ENCODE data around the gene MBOAT7.

MBOAT7 gene

DNA sequence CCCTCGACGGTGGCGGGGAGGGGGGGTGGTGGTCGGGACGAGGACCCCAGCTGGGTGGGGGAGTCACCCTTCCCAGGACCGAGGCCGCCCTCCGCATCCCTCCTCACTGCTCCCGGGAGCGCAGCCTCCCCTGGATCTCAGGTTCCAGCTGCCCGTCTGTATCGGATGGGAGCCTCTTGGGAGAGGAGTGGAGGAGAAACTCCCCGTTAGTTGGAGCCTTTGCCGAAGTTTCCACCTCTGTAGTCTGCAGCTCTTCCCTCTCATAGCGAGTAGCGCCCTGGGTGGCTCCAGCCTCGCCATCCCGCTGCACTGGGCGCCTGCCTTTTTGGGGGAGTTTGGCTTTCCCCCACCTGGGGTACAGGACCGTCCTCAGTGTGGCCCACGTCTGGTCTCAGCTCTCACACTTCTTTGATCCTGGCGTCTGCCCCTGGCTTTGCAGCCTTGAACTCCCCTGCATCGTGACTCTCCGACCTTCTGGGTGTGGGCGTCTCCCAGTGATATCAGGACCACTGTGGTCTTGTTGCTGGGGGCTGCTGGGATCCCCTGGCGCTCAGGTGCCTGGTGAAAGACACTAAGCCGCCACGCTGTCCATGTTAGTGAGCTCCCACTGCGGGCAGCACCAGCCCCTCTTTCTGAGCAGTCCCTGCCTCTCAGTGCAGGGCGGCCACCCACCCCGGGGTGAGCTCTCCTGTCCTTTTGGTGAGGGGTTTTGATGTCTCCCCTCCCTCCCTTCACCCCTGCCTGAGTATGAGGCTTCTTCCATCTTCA lies 50.7 kb downstream of the MBOAT7 start:
- no peak for DNase-seq (ENCODE audit: low spot score)

DNA sequence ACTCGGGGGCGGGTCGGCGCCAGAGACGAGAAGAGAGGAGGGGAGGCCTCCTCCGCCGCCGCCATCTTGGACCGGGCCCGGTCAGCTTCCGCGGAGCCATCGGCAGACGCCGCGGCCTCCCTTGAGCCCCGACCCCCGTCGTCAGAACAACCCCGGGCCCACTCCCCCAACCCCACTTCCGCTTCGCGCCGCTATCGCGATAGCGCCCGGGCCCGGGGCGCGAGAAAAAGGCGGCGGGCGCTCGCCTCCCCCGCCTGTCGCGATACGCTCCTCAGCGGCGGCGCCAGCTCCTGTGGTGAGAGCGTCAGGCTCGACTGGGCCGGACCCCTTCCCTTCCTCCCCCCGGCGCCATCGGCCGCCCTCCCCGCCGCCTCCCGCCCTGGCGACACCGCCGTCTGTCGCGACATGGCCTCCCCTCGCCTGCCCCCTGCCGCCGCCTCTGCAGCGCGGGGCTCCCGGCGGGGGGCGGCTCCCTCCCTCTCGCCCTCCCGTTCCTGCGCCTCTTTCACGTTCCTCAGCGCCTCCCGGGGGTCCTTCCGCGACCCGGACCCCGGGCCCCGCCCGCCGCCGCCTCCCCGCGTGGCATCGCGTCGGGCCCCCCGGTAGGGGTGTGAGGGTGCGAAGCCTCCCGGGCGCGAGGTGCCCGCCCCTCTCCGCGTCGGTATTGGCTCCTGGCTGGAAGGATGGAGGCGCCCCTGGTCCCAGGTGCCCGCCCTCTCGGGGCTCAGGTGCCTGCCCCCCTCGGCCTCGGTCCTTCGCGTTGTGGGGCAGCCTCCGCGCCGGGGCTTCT lies 51.5 kb downstream of the MBOAT7 start, which contains the start of gene CNOT3:
CNOT3 (plus strand) TSS at position 64 of the 790 bp plus-strand sequence. CDS start 5,217 bp downstream, outside the sequence.
- DNase-seq (ENCODE audit: low spot score): no peak

DNA sequence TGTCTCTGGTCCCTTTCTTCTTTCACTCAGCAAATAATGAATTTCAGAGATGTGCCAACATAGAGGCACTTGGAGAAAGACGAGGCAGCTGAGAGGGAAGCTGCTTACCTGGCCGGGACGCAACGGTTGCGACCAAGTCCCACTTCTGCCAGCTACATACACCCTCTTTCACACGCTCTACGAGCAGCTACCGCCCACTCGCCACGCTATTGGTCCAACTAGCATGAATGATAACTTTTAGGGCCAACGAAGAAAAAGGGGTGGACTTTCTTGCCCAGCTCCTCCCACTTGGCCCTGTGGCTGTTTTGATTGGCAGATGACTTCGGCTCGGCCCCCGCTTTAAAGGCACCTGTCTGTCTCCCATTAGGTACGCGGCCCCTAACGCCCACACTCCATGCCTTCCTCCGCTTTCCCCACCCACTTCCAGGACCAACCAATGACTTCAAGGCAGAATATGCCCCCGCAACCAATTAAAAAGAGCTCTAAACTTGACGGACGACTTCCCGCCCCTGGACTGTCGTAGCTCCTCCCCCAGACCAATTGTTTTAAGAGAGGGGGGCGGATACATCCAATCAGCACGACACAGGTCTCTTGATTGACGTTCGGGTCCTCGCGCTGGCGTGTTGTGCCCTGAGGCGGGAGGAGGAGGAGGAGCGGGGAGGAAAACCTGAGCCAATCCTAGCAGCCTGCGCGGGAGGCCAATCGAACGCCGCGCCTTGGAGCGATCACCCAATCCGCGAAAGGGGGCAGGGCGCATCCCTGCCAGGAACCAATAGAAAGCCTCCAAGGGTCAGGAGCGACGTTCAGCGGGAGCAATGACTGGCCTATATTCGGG lies 52.3 kb downstream of the MBOAT7 start:
- peak; percentile 100 for DNase-seq (ENCODE audit: low spot score)

DNA sequence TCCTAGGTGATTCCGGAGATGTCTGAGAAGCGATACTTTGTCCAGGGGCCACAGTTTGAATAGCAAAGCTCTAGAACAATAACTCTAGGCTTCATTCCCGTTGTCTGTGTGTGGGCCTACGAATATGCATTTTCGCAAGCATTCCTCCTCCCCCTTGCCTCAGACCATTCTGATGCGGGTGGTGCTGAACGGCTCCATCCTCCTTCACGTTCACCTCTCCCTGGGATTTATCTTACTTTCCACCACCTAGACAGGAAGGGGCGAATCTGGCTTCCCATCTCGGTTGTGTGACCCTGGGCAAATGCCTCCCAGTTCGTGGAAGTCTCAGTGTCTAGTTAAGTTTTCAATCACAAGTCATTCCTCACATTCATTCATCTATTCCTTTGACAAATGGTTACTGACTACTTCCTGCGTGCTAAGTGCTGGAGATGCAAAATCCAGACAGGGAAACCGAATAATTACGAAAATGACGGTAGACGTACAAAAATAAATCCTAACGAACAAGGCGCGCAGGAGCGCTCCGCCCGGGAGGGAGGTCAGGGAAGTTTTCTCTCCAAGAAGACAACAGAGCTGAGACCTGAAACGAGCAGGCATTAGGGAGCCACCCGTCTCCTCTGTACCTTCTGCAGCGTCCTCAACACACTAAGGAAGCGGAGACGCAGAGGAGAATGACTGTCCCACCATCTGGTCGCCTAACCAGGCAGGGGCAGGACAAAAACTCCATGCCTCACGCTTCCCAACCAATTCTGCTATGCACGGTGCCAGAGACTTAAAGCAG lies 53.1 kb downstream of the MBOAT7 start:
- no peak for DNase-seq (ENCODE audit: low spot score)

DNA sequence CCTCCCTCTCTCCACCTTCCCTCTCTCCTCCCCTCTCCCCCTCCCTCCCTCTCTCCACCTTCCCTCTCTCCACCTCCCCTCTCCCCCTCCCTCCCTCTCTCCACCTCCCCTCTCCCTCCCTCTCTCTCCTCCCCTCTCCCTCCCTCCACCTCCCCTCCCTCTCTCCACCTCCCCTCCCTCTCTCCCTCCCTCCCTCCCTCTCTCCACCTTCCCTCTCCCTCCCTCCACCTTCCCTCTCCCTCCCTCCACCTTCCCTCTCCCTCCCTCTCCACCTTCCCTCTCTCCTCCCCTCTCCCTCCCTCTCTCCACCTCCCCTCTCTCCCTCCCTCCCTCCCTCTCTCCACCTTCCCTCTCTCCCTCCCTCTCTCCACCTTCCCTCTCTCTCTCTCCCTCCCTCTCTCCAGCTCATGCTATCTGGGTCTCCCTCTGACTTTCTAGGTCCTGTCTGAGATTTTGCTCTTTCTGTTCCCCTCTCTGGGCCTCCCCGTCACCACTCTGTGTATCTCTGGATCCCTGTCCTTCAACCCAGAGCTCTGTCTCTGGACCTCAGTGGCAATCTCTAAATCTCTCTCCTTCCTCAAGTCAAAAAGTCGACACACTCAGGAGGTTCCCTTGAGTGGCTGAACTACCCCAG lies 55.3 kb downstream of the MBOAT7 start:
- DNase-seq (ENCODE audit: low spot score): no peak

DNA sequence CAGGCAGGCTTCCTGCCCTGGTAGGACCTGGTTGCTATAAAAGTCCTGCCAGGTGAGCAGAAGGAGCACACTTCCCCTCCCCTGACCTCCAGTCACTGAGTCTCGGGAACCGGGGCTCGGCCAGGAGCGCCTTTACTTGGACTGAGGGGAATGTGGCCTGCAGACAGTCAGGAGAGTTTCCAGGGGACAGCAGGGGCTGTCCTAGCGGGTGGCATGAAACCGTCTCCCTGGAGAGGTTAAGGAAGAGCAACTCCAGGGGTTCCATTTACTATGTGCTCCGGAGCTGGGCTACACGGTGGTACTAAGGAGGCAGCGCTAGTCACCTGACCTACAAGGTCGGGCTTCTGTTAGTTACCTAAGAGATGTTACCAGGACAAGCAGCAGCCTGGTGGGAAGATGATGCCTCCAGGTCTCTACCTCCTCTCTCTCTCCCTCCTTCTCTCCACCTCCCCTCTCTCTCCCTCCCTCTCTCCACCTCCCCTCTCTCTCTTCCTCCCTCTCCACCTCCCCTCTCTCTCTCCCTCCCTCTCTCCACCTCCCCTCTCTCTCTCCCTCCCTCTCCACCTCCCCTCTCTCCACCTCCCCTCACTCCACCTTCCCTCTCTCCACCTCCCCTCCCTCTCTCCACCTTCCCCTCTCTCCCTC lies 55.9 kb downstream of the MBOAT7 start:
- peak; percentile 21 for DNase-seq (ENCODE audit: low spot score)

DNA sequence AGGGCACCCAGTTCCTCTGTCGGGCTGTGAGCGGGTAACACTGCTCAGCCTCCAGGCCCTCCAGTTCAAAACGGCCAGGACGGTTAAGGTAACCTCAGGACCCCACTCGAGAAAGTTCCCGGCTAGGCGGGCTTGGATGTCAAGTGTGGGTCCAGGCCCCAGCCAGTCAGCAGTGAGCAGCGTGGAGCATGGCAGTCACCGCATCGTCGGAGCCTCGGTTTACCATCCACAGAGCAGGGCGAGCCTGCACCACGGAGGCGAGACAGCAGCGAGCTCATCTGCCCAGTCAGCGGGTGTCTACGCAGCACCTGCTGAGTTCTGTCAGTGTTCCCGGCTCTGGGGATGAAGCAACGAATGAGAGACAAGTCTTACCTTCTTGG lies 59.8 kb downstream of the MBOAT7 start:
- DNase-seq (ENCODE audit: low spot score): no peak

DNA sequence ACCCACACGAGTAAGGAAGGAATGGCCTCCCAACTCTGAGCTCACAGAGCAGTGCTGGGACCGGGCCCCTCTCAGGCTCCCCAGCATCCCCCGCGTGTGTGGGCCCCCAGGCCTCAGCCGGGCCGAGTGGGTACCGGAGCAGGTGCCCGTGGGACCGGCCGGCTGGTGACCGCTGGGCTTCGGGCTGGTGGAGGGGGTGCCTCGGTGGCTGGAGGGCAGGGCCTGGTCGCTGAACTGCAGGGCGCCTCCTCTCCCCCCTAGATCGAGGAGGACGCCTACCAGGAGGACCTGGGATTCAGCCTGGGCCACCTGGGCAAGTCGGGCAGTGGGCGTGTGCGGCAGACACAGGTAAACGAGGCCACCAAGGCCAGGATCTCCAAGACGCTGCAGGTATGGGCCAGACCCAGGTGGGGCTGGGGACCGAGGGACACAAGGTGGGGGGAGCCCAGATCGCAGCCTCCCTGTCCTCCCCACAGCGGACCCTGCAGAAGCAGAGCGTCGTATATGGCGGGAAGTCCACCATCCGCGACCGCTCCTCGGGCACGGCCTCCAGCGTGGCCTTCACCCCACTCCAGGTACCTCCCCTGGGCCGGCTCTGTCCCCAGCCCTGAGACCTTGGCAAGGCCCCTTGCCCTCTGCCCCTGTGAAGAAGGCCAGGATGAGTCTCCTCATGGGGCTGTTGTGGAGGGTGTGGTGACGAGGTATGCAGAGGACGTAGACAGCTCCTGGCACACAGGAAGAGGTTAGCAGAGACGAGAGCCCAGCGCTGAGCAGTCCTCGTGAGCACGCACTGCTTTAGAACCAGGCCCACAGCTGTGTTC lies 60.4 kb downstream of the MBOAT7 start:
- DNase-seq (ENCODE audit: low spot score): no peak

DNA sequence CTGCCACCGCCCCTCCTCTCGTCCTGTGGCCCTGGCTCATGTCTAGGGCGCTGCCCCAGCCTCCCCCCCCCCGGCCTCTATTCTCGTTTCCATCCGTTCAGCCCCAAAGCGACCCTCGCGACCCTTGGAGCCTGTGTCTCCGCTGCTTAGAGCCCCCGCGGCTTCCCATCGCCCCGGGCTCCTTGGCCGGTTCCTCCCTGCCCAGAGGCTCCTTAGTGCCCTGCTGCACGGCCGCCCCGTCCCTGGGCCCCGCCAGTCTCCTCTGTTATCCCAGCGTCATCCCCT lies 61.0 kb downstream of the MBOAT7 start:
- no peak for DNase-seq (ENCODE audit: low spot score)

DNA sequence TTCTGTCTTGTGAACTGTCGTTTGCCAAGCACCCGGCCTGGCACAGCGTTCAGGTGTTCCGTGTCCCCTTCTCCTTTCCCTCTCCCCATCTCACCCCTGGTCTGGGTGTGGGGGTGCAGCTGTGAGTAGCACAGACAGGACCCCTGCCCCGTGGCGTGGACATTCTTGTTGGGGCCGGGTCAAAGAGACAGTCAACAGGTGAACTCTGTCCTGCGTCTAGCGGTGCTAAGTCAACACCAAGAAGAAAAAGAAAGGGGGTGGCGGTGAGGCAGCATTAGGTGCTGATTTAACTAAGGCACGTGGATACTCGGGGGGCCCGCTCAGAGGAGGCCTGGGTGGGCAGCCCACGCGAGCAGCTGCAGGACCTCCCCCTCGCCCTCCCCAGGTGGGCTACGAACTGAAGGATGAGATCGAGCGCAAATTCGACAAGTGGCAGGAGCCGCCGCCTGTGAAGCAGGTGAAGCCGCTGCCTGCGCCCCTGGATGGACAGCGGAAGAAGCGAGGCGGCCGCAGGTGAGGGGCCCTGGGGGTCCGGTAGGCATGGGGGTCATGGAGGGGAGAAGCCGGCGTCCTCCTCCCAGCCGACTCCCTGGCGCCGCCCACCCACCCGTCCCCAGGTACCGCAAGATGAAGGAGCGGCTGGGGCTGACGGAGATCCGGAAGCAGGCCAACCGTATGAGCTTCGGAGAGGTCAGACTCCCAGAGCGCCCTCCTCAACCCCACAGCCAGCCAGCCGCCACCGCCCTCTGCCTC lies 61.5 kb downstream of the MBOAT7 start:
- DNase-seq (ENCODE audit: low spot score): no peak

DNA sequence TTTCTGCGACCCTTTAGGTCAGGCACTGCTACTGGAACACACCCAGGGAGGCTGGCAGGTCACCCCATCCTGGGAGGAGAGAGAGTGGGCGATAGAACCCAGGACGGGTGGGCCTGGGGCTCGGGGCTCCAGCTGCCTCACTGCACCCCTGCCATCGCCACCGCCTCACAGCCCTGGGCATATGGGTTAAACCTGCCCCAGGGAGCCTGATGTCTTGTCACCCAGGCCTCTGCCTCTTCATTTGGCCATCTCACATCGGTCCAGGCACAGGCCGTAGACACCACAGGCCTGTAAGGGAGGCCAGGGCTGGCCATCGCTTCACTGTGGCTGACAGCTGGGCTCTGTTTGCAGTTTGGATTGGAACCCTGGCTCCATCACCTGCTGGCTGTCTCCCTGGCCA lies 63.7 kb downstream of the MBOAT7 start:
- DNase-seq (ENCODE audit: low spot score): no peak

DNA sequence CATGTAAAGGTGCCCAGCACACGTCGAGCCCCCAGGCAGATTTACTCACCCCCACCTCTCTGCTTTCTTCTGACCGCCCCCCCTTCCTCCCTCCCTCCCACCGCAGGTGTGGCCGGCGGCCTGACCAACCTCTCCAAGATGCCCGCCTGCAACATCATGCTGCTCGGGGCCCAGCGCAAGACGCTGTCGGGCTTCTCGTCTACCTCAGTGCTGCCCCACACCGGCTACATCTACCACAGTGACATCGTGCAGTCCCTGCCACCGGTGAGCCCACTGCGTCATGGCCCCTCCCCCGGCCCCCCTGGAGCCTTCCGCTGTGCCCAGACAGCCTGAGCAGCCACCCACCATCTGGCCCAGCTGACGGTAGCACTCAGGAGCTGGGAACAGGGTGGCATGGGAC lies 65.0 kb downstream of the MBOAT7 start:
- DNase-seq (ENCODE audit: low spot score): no peak

DNA sequence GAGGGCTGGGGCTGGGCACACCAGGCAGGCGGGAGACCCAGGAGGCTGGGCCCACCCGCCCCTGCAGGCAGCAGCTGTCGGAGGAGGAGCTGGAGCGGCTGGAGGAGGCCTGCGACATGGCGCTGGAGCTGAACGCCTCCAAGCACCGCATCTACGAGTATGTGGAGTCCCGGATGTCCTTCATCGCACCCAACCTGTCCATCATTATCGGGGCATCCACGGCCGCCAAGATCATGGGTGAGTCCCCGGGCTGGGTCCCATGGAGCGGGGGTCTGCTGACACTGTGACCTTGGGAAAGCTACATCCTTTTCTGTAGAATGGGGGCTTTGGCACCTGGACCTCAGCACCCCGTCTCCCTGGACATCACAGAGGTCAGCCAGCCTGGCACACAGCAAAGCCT lies 65.7 kb downstream of the MBOAT7 start:
- no peak for DNase-seq (ENCODE audit: low spot score)
